Stimulated activated effector memory CD8-positive, alpha-beta T cell treated with anti-CD3 and anti-CD28 coated beads, Interleukin-12 subunit alpha, Interleukin-12 subunit beta, amount 100 ng/mL, for 72 hours (primary cell): Measurements from ENCODE around the gene MFSD12.
A peak's percentile ranks its signal among the peaks of the same experiment; 100 is the strongest.
"Not testable (repeated sequence)": the region's sequence is repeated elsewhere in the genome, so short reads cannot be mapped to it uniquely, and the experiment has no call there.

Experiments used
- ATAC-seq: fragments of 150-1000 bp; cut with Tn5 transposase; 2 replicates; pipeline ENCODE4 v1.10.0; 2021
- DNase-seq, 2 donors: peaks; one replicate each; pipeline ENCODE4 v3.0.0; 2021 to 2022; ENCODE audit warnings: low spot score in 2 of 2
- H3K27ac Mint-ChIP-seq: one replicate; pipeline ENCODE4 v1.8.0; 2022; ENCODE audit warnings: mild to moderate bottlenecking, mixed read lengths
- H3K36me3 Mint-ChIP-seq: one replicate; pipeline ENCODE4 v1.8.0; 2022; ENCODE audit warnings: mild to moderate bottlenecking, mixed read lengths
- H3K4me1 Mint-ChIP-seq: one replicate; pipeline ENCODE4 v1.8.0; 2022; ENCODE audit warnings: mixed read lengths
- H3K4me3 Mint-ChIP-seq: one replicate; pipeline ENCODE4 v1.8.0; 2022; ENCODE audit warnings: mild to moderate bottlenecking, mixed read lengths
- H3K9me3 Mint-ChIP-seq: one replicate; pipeline ENCODE4 v1.8.0; 2022; ENCODE audit warnings: mixed read lengths

MFSD12 gene

GRCh38 chr19:3516675-3517207 is 40.6 kb downstream of the MFSD12 start:
- Mint-ChIP-seq H3K27ac (peak overlapping the region; percentile 76), H3K36me3 (peaks cover 29% of the 10 kb centered on the region), H3K4me1 (peaks cover 46% of the 10 kb centered on the region), H3K4me3 (no peak overlapping the region), H3K9me3 (no peaks in the 10 kb centered on the region)
- DNase-seq (no peak), ATAC-seq (peak; percentile 68)

- peaks cover 50% of the 10 kb centered on the region for H3K4me1 Mint-ChIP-seq
- no peak overlapping the region for H3K4me3 Mint-ChIP-seq
- H3K27ac Mint-ChIP-seq = peak overlapping the region; percentile 76
Observed at GRCh38 chr19:3515891-3516422, 41.4 kb downstream of the MFSD12 start.

GRCh38 chr19:3514930-3515329 is 42.5 kb downstream of the MFSD12 start:
- no peak for DNase-seq
- H3K36me3 Mint-ChIP-seq = peaks cover 33% of the 10 kb centered on the region
- no peak for ATAC-seq
- peak overlapping the region; percentile 68 for H3K27ac Mint-ChIP-seq
- no peak overlapping the region for H3K4me3 Mint-ChIP-seq
- H3K4me1 Mint-ChIP-seq = peaks cover 56% of the 10 kb centered on the region
- H3K9me3 Mint-ChIP-seq = no peaks in the 10 kb centered on the region

More at GRCh38 chr19:3515891-3516422, 41.4 kb downstream of the MFSD12 start:
- Mint-ChIP-seq H3K9me3 (no peaks in the 10 kb centered on the region), H3K36me3 (peaks cover 30% of the 10 kb centered on the region)
- ATAC-seq (no peak), DNase-seq (no peak)

- DNase-seq = no peak
- ATAC-seq = no peak
- H3K36me3 Mint-ChIP-seq = peaks cover 46% of the 10 kb centered on the region
- H3K27ac Mint-ChIP-seq = no peak overlapping the region
- H3K9me3 Mint-ChIP-seq = no peaks in the 10 kb centered on the region
- H3K4me3 Mint-ChIP-seq = no peak overlapping the region
- peaks cover 65% of the 10 kb centered on the region for H3K4me1 Mint-ChIP-seq
Observed at GRCh38 chr19:3513229-3514140, 43.9 kb downstream of the MFSD12 start.

- DNase-seq (no peak), ATAC-seq (no peak)
- peaks cover 69% of the 10 kb centered on the region for H3K4me1 Mint-ChIP-seq
- no peak overlapping the region for H3K4me3 Mint-ChIP-seq
- no peak overlapping the region for H3K27ac Mint-ChIP-seq
- peaks cover 47% of the 10 kb centered on the region for H3K36me3 Mint-ChIP-seq
- H3K9me3 Mint-ChIP-seq = no peaks in the 10 kb centered on the region
Observed at GRCh38 chr19:3512562-3513228, 44.7 kb downstream of the MFSD12 start.

- H3K27ac Mint-ChIP-seq = peak overlapping the region; percentile 26
- ATAC-seq (no peak), DNase-seq (no peak)
- peaks cover 57% of the 10 kb centered on the region for H3K36me3 Mint-ChIP-seq
- H3K4me1 Mint-ChIP-seq = peaks cover 74% of the 10 kb centered on the region
- H3K9me3 Mint-ChIP-seq = no peaks in the 10 kb centered on the region
- H3K4me3 Mint-ChIP-seq = no peak overlapping the region
Observed at GRCh38 chr19:3511506-3512251, 45.7 kb downstream of the MFSD12 start.

- ATAC-seq (no peak), DNase-seq (no peak)
- H3K27ac Mint-ChIP-seq = peak overlapping the region; percentile 89
- H3K4me3 Mint-ChIP-seq = no peak overlapping the region
- H3K9me3 Mint-ChIP-seq = no peaks in the 10 kb centered on the region
- peaks cover 65% of the 10 kb centered on the region for H3K36me3 Mint-ChIP-seq
- peaks cover 69% of the 10 kb centered on the region for H3K4me1 Mint-ChIP-seq
Observed at GRCh38 chr19:3510727-3511126, 46.7 kb downstream of the MFSD12 start.

GRCh38 chr19:3509566-3509989 is 47.8 kb downstream of the MFSD12 start:
- Mint-ChIP-seq H3K4me3 (peak overlapping the region; percentile 93), H3K9me3 (no peaks in the 10 kb centered on the region), H3K27ac (peak overlapping the region; percentile 89), H3K36me3 (peaks cover 68% of the 10 kb centered on the region), H3K4me1 (peaks cover 74% of the 10 kb centered on the region)
- ATAC-seq = peak; percentile 39
- no peak for DNase-seq

- peak overlapping the region; percentile 93 for H3K4me3 Mint-ChIP-seq
- H3K9me3 Mint-ChIP-seq = no peaks in the 10 kb centered on the region
- peak overlapping the region; percentile 89 for H3K27ac Mint-ChIP-seq
- ATAC-seq (no peak), DNase-seq (no peak)
- H3K36me3 Mint-ChIP-seq = peaks cover 64% of the 10 kb centered on the region
- H3K4me1 Mint-ChIP-seq = peaks cover 69% of the 10 kb centered on the region
Observed at GRCh38 chr19:3508771-3509535, 48.4 kb downstream of the MFSD12 start.

GRCh38 chr19:3508121-3508661 is 49.2 kb downstream of the MFSD12 start:
- DNase-seq, ATAC-seq, H3K9me3 Mint-ChIP-seq: not testable (repeated sequence)
- H3K4me1 Mint-ChIP-seq = peaks cover 64% of the 10 kb centered on the region
- H3K4me3 Mint-ChIP-seq = peak overlapping the region; percentile 93
- H3K36me3 Mint-ChIP-seq = peaks cover 63% of the 10 kb centered on the region
- peak overlapping the region; percentile 89 for H3K27ac Mint-ChIP-seq

GRCh38 chr19:3507371-3508120 is 49.8 kb downstream of the MFSD12 start:
- Mint-ChIP-seq H3K36me3 (peaks cover 62% of the 10 kb centered on the region), H3K27ac (peak overlapping the region; percentile 94), H3K9me3 (no peaks in the 10 kb centered on the region), H3K4me1 (peaks cover 63% of the 10 kb centered on the region), H3K4me3 (peak overlapping the region; percentile 93)
- DNase-seq (peak in 1 of 2 donors; percentile 55), ATAC-seq (no peak)

GRCh38 chr19:3506384-3507340 is 50.7 kb downstream of the MFSD12 start:
- ATAC-seq = no peak
- peaks cover 54% of the 10 kb centered on the region for H3K4me1 Mint-ChIP-seq
- peaks cover 53% of the 10 kb centered on the region for H3K36me3 Mint-ChIP-seq
- DNase-seq = peak in 1 of 2 donors; percentile 71
- peak overlapping the region; percentile 94 for H3K27ac Mint-ChIP-seq
- H3K9me3 Mint-ChIP-seq = no peaks in the 10 kb centered on the region
- H3K4me3 Mint-ChIP-seq = peak overlapping the region; percentile 93
